HCEC 1CT (cell line): ENCODE results near the gene NXNL1.

Source experiments
- DNase-seq: peaks from one replicate; pipeline ENCODE4 v3.0.0-alpha.2; 2017

Gene NXNL1

DNA sequence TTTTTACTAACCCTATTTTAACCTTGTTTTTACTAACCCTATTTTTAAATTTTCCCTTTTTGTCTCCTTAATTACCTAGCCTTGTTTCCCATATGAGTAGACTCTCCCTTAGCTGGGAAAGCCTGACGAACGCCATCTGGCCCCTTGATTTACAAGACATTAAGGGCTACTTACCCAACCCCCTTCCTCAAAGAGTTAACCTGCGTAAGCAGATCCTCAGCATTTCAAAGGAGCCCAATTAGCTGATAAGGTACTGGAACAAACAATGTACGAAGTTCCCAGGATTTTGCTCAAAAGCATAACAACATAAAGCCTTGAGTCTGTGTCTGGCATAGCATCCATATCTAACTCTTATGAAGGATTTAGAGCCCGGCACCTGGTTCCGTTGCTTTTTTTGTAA, 45.6 kb downstream of the NXNL1 start:
- DNase-seq, result no peak

GRCh38 chr19:17414097-17414496, 46.6 kb downstream of the NXNL1 start:
- no peak for DNase-seq

DNA sequence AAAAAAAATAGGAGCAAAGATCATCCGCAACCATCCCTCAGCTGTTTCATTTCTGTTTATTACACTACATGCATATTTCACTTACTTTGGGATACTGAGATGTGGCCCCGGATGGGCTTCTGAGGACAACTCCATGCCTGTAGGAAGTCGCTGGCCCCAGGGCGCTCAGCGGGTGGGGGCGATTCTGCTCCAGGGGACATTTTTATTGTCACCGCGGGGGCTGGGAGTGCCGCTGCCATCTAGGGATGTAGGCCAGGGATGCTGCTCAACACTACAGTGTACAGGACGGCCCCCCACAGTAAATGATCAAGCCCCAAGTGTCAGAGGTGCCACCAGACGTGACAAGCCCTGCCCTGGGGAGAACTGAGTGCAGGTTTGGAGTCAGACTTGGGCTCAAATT, 48.9 kb downstream of the NXNL1 start:
- no peak for DNase-seq

DNA sequence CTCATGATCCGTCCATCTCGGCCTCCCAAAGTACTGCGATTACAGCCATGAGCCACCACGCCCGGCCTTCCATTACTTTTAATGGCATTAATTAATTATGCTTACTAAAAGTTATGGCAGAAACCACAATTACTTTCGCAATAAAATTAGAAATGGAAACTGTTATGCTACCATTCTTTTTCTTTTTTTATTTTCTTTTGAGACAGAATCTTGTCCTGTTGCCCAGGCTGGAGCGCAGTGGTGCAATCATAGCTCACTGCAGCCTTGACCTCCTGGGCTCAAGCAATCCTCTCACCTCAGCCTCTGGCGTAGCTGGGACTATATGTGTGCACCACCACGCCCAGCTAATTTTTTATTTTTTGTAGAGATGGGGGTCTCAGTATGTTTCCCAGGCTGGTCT, 50.7 kb downstream of the NXNL1 start:
- DNase-seq, result no peak

DNA sequence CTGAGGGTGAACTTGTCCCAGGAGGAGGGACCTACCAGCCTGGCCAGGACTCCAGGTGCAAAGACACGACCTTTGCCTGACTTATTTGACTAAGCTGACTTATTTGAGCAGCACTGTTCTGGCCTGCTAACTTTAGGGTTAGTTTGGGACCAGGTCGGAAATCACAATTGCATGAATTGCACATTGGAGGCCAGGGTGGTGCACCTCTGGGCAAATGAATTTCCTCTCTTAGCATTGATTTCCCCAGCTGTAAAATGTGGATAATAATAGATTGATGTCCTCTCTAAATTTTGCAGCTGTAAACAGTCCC, 53.9 kb downstream of the NXNL1 start:
- no peak for DNase-seq

GRCh38 chr19:17406046-17406886, 54.5 kb downstream of the NXNL1 start:
- no peak for DNase-seq
